ENCODE results near the gene CRELD2. TPM values are rescaled to one million over a fixed set of nuclear protein-coding genes. Genes with fewer than 3 reads are reported as not detected.
A peak's percentile ranks its signal among the peaks of the same experiment; 100 is the strongest.

Gene CRELD2
- total RNA-seq, 4 donors from 2014 or later, result 44.8 to 80.4 (median 65.1) TPM

DNA sequence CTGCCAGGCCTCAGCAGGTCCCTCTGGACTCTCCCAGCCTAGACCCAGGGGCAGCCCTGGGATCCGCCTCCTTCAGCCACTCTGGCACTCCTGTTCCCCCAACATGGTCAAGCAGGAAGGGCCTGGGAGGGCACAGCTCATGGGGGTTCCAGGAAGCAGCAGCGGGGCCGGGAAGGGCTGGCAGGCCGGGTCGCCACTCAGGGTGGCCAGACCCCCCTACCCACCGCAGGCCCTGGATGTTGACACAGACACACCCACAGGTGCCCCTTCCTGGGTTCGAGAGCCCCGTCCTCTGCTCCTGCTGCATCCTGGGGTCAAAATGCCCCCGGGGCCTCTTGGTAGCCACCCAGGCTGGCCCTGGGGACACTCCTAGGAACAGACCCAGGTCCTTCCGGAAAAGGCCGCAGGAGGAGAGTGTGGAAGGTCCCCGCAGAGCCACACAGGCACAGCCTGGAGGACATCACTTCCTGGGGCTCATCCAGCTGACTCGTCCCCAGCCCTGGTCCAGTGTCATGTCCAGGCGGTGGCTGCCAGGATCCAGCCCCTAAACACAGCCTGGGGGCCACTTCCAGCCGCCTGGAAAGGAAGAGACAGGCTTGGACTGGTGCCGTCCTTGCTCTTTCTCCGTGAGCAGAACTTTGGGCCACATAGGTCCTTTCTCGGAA is 35.4 kb downstream of the CRELD2 start:
- WGBS, 2 donors, result 69 to 73% methylated on average over 12 to 16 of the region's 18 CpGs
- no peak for DNase-seq (ENCODE audit: low spot score in 2 of 2)
- H3K27me3 ChIP-seq, result no peaks in the 10 kb centered on the region
- TF ChIP-seq EP300 (IDR thresholded peaks at IDR 0.05), result no peak
- TF ChIP-seq CTCF (IDR thresholded peaks at IDR 0.05), result no peak
- no peak for TF ChIP-seq POLR2A (IDR thresholded peaks at IDR 0.05)
- H3K9me3 ChIP-seq, result no peaks in the 10 kb centered on the region
- H3K36me3 ChIP-seq, result no peaks in the 10 kb centered on the region
- no peak overlapping the region for H3K4me3 ChIP-seq
- peaks cover 0 to 81% (median 34%) of the 10 kb centered on the region in 4 donors for H3K4me1 ChIP-seq
- peak overlapping the region; percentile 9 to 95 (median 73) for H3K27ac ChIP-seq

GRCh38 chr22:49954354-49954753 is 35.9 kb downstream of the CRELD2 start:
- H3K27ac ChIP-seq, result peak overlapping the region; percentile 9 to 95 (median 73)

GRCh38 chr22:49954991-49955580 is 36.7 kb downstream of the CRELD2 start:
- TF ChIP-seq POLR2A (IDR thresholded peaks at IDR 0.05) (no peak), CTCF (IDR thresholded peaks at IDR 0.05) (no peak), EP300 (IDR thresholded peaks at IDR 0.05) (no peak)
- H3K4me1 ChIP-seq, result peaks cover 0 to 80% (median 31%) of the 10 kb centered on the region in 4 donors
- no peak overlapping the region for H3K4me3 ChIP-seq
- no peaks in the 10 kb centered on the region for H3K27me3 ChIP-seq
- no peaks in the 10 kb centered on the region for H3K36me3 ChIP-seq
- H3K27ac ChIP-seq, result peak overlapping the region in 2 of 4 donors; percentile 84 to 95
- WGBS, 2 donors, result 74 to 80% methylated on average over 9 to 15 of the region's 15 CpGs
- DNase-seq (ENCODE audit: low spot score in 2 of 2), result no peak
- H3K9me3 ChIP-seq, result no peaks in the 10 kb centered on the region

More at GRCh38 chr22:49954354-49954753, 35.9 kb downstream of the CRELD2 start:
- no peak for DNase-seq (ENCODE audit: low spot score in 2 of 2)
- no peaks in the 10 kb centered on the region for H3K9me3 ChIP-seq
- H3K27me3 ChIP-seq, result no peaks in the 10 kb centered on the region
- WGBS, 2 donors, result 76 to 100% methylated on average over 2 to 5 of the region's 8 CpGs
- H3K4me3 ChIP-seq, result no peak overlapping the region
- TF ChIP-seq EP300 (IDR thresholded peaks at IDR 0.05) (no peak), POLR2A (IDR thresholded peaks at IDR 0.05) (no peak), CTCF (IDR thresholded peaks at IDR 0.05) (no peak)
- no peaks in the 10 kb centered on the region for H3K36me3 ChIP-seq
- peaks cover 0 to 81% (median 32%) of the 10 kb centered on the region in 4 donors for H3K4me1 ChIP-seq

GRCh38 chr22:49955581-49956417 is 37.4 kb downstream of the CRELD2 start:
- Histone ChIP-seq H3K4me3 (no peak overlapping the region), H3K27me3 (no peaks in the 10 kb centered on the region), H3K9me3 (no peaks in the 10 kb centered on the region), H3K27ac (peak overlapping the region in 2 of 4 donors; percentile 84 to 95), H3K36me3 (no peaks in the 10 kb centered on the region), H3K4me1 (peaks cover 0 to 76% (median 30%) of the 10 kb centered on the region in 4 donors)
- TF ChIP-seq CTCF (IDR thresholded peaks at IDR 0.05), result no peak
- no peak for TF ChIP-seq EP300 (IDR thresholded peaks at IDR 0.05)
- 77 to 88% methylated on average over 9 to 19 of the region's 22 CpGs for WGBS, 2 donors
- DNase-seq (ENCODE audit: low spot score in 2 of 2), result no peak

All from tibial nerve (tissue), 4 donors.